Omental fat pad (tissue), 4 donors: ENCODE measurements around the gene SEMA3G. TPM values are rescaled to one million over a fixed set of nuclear protein-coding genes. Genes with fewer than 3 reads are reported as not detected.

Experiments used
- ATAC-seq: fragments of 150-250 bp; one replicate; pipeline ENCODE4 v1.9.1; 2016; ENCODE audit warnings: mild to moderate bottlenecking, moderate library complexity; ENCODE audit not compliant: low FRiP score
- DNase-seq: peaks from one replicate; pipeline ENCODE4 v3.0.0-alpha.2; 2019; ENCODE audit warnings: low spot score
- total RNA-seq, 4 donors: library from RNA; depleted of rRNA; stranded (reverse); fragments of >200 nt; gene quantifications; one replicate each; pipeline ENCODE4 v1.1.0, GENCODE V29; 2016
- TF ChIP-seq, protein P1 (sequence below), 3 donors: fragments of 450-650 bp; IDR thresholded peaks; one replicate each; pipeline ENCODE4 v1.5.1; 2016 to 2017; ENCODE audit warnings: antibody characterized with exemption in 3 of 3, mild to moderate bottlenecking in 3 of 3, moderate library complexity in 2 of 3

Gene SEMA3G
- total RNA-seq, 4 donors from 2014 or later = 21.3 to 200 (median 131) TPM

DNA sequence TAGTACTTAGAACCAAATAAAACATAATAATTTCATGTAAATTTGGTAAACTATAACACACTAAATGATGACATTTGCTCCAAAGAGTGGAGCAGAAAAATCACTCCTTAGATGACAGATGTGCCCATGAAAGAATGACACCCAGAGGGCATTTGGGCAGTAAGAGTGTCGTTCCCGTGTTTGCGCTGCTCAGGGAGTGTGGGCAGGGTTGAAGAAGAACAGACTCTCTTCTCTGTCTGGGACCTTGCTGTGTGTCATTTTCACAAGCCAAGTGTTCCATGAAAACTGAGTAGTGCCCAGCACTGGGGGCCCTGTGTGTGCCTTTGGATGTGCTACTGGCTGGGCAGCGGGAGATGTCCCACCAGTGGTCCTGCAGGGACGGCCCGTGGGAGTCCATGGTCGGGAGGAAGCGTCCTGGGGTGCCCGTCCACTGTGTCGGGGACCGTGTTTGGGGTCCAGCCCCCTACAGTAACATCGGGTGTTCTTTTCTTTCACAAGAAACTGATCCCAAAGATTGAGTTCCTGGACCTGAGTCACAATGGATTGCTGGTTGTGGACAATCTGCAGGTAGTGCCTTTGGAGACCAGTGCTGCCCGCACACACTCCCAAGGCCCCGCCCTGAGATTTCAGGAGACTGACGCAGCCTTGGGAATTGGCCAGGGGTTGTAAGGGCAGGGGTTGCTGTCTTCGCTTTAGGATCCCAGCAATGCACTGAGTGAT is 32.3 kb upstream of the SEMA3G start:
- DNase-seq (no peak), ATAC-seq (no peak)
- TF ChIP-seq, protein P1, sequence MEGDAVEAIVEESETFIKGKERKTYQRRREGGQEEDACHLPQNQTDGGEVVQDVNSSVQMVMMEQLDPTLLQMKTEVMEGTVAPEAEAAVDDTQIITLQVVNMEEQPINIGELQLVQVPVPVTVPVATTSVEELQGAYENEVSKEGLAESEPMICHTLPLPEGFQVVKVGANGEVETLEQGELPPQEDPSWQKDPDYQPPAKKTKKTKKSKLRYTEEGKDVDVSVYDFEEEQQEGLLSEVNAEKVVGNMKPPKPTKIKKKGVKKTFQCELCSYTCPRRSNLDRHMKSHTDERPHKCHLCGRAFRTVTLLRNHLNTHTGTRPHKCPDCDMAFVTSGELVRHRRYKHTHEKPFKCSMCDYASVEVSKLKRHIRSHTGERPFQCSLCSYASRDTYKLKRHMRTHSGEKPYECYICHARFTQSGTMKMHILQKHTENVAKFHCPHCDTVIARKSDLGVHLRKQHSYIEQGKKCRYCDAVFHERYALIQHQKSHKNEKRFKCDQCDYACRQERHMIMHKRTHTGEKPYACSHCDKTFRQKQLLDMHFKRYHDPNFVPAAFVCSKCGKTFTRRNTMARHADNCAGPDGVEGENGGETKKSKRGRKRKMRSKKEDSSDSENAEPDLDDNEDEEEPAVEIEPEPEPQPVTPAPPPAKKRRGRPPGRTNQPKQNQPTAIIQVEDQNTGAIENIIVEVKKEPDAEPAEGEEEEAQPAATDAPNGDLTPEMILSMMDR (IDR thresholded peaks at IDR 0.05) = no peak

DNA sequence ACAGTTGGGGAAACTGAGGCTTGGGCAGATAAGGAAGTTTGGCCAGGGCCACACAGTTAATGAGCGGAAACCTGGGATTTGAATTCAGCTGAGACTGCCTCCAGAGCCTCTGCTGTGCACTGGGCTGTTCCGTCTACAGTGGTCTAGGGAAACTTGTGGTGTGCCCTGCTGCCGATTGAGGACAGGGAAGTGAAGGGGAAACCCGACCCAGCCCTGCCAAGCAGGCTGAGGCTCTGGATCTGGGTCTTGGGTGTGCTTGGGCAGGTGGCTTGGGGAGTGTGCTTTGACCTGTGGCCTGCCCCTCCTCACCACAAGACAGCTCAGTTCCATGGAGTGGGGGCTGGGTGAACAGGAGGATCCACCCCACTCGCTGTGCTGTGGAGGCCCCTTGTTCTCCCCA is 28.1 kb upstream of the SEMA3G start:
- no peak for ATAC-seq
- TF ChIP-seq, protein P1 (IDR thresholded peaks at IDR 0.05) = no peak
- DNase-seq = no peak

DNA sequence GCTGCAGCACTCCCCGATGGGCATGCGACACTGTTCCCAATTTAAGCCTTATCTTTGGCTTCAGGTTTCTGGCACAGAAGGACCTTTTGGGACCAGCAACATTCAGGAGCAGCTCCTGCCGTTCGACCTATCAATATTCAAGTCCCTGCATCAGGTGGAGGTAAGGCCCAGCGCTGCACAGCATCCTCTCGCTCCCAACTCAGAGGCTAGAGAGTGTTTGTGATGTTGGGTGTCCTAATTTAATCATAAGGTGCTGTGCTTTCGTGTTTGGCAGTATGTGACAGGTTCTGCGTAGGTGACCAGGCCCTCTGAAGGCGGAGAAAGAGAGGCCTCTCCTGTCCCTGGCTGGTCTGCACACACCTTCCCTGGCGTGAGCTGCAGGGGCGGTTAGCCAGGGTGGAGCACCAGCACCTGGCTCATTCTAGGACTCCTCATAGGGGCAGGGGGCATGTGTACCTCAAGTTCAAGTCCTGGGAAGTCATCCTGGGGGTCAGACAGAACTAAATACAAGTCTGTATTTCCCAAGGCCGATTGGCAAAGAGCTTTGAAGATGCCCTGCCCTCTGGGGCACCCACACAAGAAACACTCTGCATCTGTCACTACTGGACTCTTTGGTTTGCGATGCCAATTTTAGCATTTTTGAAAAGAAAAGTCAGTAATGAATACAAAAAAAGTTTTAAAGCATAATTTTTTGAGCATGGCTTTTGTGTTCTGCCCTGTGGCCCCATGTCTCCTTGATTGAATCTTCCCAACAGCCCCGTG is 27.5 kb upstream of the SEMA3G start:
- ATAC-seq (no peak), DNase-seq (no peak)
- TF ChIP-seq, protein P1 (IDR thresholded peaks at IDR 0.05) = no peak

DNA sequence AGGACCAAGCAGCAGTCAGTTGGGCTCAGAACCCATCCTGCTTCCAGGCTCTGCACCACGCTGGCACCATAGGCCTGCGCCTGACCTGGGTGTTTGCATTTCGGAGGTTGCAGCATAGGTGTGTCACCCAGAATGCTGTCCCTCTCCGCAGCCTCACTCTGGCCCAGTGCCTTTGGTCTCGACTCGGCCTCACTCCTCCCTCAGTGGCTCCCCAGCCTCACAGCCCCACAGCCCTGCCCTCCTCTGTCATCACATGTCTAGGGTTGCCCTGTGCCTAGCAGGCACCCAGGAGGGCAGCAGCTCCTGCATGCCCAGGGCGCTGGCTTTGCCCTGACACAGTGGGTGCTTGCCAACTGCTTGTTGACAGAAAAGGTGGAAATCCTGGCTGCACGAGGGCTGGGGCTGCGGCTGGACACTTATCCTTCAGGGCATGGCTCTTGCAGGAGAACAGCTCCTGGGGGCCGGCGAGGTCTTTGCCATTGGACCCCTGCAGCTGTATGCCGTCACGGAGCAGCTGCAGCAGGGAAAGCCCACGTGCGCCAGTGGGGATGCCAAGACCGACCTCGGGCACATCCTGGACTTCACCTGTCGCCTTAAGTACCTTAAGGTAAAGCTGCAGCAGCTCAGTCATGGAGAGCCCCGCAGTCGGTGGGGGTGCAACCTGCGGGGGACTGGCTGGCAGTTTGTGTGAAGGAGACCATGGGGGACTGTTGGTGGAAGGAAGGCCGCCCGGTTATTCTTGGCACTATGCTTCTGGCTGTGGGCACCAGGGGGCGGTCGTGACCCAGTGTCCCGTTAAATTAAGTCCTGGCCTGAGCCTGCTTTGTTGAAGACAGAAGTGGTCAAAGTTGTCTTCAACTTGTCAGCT is 26.7 kb upstream of the SEMA3G start:
- no peak for ATAC-seq

DNA sequence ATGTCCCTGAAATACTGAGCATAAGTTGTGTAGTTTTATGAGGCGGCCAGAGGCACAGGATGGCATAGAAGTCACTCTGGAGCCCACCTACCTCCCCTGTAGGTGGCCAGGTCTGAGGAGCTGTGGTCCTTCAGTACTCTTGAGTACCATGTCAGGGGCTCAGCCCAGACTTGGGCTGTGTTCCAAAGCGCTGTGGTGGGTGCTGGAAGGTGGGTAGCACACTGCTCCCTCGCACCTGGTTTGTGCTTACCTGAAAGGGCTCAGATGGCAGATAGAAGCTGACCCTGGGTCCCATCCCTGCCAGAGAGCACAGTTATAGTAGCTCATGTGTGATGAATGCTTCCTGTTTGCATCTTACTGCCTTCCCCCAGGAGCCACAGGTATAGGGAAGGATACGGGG is 26.0 kb upstream of the SEMA3G start:
- ATAC-seq (no peak), DNase-seq (no peak)
- TF ChIP-seq, protein P1 (IDR thresholded peaks at IDR 0.05) = no peak

More for the DNA sequence above, 26.7 kb upstream of the SEMA3G start:
- TF ChIP-seq, protein P1 (IDR thresholded peaks at IDR 0.05) = no peak
- DNase-seq = peak; percentile 52

DNA sequence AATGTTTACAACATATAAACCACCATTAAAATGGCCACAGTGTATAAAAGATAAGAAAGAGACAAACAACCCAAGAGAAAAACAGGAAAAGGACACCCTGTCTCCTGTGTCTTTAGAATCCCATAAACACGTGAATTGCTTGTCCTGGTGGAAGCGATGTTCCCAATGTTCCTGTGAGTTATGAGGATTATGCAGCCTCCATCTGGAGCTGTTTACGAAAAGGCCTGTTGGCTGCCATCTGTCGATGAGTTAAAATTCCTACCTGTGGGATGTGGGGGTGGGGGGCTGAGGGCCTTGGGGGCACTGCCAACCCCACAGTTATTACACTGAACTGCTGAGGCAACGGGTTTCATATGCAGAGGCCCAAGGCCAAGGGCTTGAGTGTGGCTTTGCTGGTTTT is 24.1 kb upstream of the SEMA3G start:
- ATAC-seq (no peak), DNase-seq (no peak)
- TF ChIP-seq, protein P1 (IDR thresholded peaks at IDR 0.05) = no peak
